Karpas-422 (cell line): ENCODE measurements around the gene WDR72. TPM values are rescaled to one million over a fixed set of nuclear protein-coding genes. Genes with fewer than 3 reads are reported as not detected.

ENCODE experiments used
- DNase-seq: peaks from one replicate; pipeline ENCODE4 v3.0.0-alpha.2; 2015
- H2AFZ ChIP-seq: fragments of 200-600 bp; sonication (generic); 2 replicates; pipeline ENCODE4 v1.6.1; 2014; ENCODE audit warnings: antibody characterized with exemption, low read length, mixed read lengths
- H3K27ac ChIP-seq: fragments of 200-600 bp; sonication (generic); 2 replicates; pipeline ENCODE4 v1.5.1; 2014; ENCODE audit warnings: mild to moderate bottlenecking, low read length, moderate library complexity
- H3K27me3 ChIP-seq: fragments of 200-600 bp; sonication (generic); 2 replicates; pipeline ENCODE4 v1.6.1; 2014; ENCODE audit warnings: low read length, mixed read lengths
- H3K36me3 ChIP-seq: fragments of 200-600 bp; sonication (generic); 2 replicates; pipeline ENCODE4 v1.6.1; 2014; ENCODE audit warnings: low read length, mixed read lengths; ENCODE audit not compliant: insufficient read depth
- H3K4me1 ChIP-seq: fragments of 200-600 bp; sonication (generic); 2 replicates; pipeline ENCODE4 v1.6.1; 2014; ENCODE audit warnings: mild to moderate bottlenecking, low read length, mixed read lengths
- H3K4me2 ChIP-seq: fragments of 200-600 bp; sonication (generic); 2 replicates; pipeline ENCODE4 v1.6.1; 2014; ENCODE audit warnings: low read length, low read depth, mild to moderate bottlenecking; ENCODE audit not compliant: poor library complexity, severe bottlenecking
- H3K4me3 ChIP-seq: fragments of 200-600 bp; sonication (generic); 2 replicates; pipeline ENCODE4 v1.5.1; 2014; ENCODE audit warnings: mild to moderate bottlenecking, antibody characterized with exemption, low read length, mixed read lengths
- H3K79me2 ChIP-seq: fragments of 200-600 bp; sonication (generic); 2 replicates; pipeline ENCODE4 v1.6.1; 2014; ENCODE audit warnings: mild to moderate bottlenecking, low read length, mixed read lengths
- H3K9ac ChIP-seq: fragments of 200-600 bp; sonication (generic); 2 replicates; pipeline ENCODE4 v1.6.0; 2014; ENCODE audit warnings: low read length
- H3K9me2 ChIP-seq: fragments of 200-600 bp; sonication (generic), shearing (Covaris generic); replicated peaks from 2 replicates; pipeline ENCODE4 v1.6.0; 2014; ENCODE audit warnings: mild to moderate bottlenecking, low read length, moderate library complexity; ENCODE audit not compliant: insufficient read depth
- H3K9me3 ChIP-seq: fragments of 300-700, 200-600 bp; sonication (generic); 2 replicates; pipeline ENCODE4 v1.6.1; 2014; ENCODE audit warnings: low read length, mixed read lengths
- H4K20me1 ChIP-seq: fragments of 200-600 bp; sonication (generic); 2 replicates; pipeline ENCODE4 v1.6.1; 2014; ENCODE audit warnings: mild to moderate bottlenecking, antibody characterized with exemption, low read length, low read depth; ENCODE audit not compliant: insufficient read depth
- small RNA-seq: library from RNA; depleted of rRNA; stranded (forward); fragments of <200 nt; gene quantifications from one replicate; pipeline ENCODE3, GENCODE V24; 2014
- total RNA-seq: library from RNA; depleted of rRNA; stranded (reverse); fragments of >200 nt; shearing (Covaris generic); gene quantifications from 2 replicates; pipeline ENCODE4 v1.2.3, GENCODE V29; 2014; ENCODE audit warnings: low replicate concordance; rRNA removed

The WDR72 gene
- total RNA-seq, 1 experiment from 2014 or later: not detected

DNA sequence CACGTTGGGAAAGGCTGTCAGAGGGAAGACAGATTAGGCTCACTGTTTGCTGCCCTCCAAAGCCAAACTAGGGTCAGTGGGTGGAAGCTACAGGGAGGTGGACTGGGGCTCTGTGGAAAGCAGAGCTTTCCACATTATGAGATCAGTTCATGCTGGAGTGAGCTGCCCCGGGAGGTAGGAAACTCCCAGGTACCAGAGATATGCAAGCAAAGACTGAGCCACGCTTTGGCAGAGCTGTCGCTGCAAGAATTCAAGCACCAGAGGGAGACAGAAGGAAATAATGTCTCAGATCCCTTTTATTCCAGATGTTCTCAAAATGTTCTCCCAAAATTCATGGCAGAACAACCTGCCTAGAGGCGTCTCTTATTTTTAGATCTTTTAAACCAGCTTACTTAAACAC, 286.6 kb downstream of the WDR72 start:
- DNase-seq: no peak
- H3K36me3 ChIP-seq: no peaks in the 10 kb centered on the region
- H3K4me2 ChIP-seq: no peak overlapping the region
- H3K9me3 ChIP-seq: no peaks in the 10 kb centered on the region
- H3K9ac ChIP-seq: no peak overlapping the region
- no peak overlapping the region for H3K27ac ChIP-seq
- H3K4me1 ChIP-seq: no peaks in the 10 kb centered on the region
- no peak overlapping the region for H3K4me3 ChIP-seq
- no peaks in the 10 kb centered on the region for H4K20me1 ChIP-seq
- no peaks in the 10 kb centered on the region for H3K27me3 ChIP-seq
- no peaks in the 10 kb centered on the region for H3K79me2 ChIP-seq
- no peak overlapping the region for H2AFZ ChIP-seq
- no peaks in the 10 kb centered on the region for H3K9me2 ChIP-seq

DNA sequence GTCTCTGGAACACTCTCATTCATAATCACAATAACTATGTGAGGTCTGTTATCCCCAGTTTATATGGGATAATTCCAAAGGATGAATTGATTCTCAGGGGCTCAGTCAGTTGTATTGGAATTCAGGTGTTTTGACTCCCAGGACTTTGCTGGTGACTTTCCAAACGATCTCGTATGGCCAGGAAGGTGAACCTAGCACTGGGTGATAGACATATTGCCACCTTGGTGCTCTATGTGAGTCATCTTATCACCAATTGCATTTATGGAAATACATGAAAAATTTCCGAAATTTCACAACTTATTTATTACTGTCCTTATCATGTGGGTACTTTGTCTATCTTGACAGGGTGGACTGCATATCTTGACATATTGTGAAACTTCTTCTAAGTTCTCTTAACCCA, 287.3 kb downstream of the WDR72 start:
- no peaks in the 10 kb centered on the region for H3K27me3 ChIP-seq
- no peaks in the 10 kb centered on the region for H3K9me2 ChIP-seq
- no peaks in the 10 kb centered on the region for H4K20me1 ChIP-seq
- H3K9ac ChIP-seq: no peak overlapping the region
- no peak overlapping the region for H3K4me3 ChIP-seq
- H3K27ac ChIP-seq: no peak overlapping the region
- no peak overlapping the region for H2AFZ ChIP-seq
- no peaks in the 10 kb centered on the region for H3K79me2 ChIP-seq
- no peaks in the 10 kb centered on the region for H3K36me3 ChIP-seq
- H3K9me3 ChIP-seq: no peaks in the 10 kb centered on the region
- H3K4me1 ChIP-seq: no peaks in the 10 kb centered on the region
- DNase-seq: no peak
- no peak overlapping the region for H3K4me2 ChIP-seq

GRCh38 chr15:53470743-53471142, 288.7 kb downstream of the WDR72 start:
- no peak overlapping the region for H2AFZ ChIP-seq
- no peaks in the 10 kb centered on the region for H3K36me3 ChIP-seq
- no peaks in the 10 kb centered on the region for H3K79me2 ChIP-seq
- H3K4me3 ChIP-seq: no peak overlapping the region
- H3K27ac ChIP-seq: no peak overlapping the region
- H3K4me2 ChIP-seq: no peak overlapping the region
- H3K4me1 ChIP-seq: no peaks in the 10 kb centered on the region
- no peaks in the 10 kb centered on the region for H3K9me2 ChIP-seq
- H4K20me1 ChIP-seq: no peaks in the 10 kb centered on the region
- H3K27me3 ChIP-seq: no peaks in the 10 kb centered on the region
- H3K9ac ChIP-seq: no peak overlapping the region
- no peak for DNase-seq
- no peaks in the 10 kb centered on the region for H3K9me3 ChIP-seq

DNA sequence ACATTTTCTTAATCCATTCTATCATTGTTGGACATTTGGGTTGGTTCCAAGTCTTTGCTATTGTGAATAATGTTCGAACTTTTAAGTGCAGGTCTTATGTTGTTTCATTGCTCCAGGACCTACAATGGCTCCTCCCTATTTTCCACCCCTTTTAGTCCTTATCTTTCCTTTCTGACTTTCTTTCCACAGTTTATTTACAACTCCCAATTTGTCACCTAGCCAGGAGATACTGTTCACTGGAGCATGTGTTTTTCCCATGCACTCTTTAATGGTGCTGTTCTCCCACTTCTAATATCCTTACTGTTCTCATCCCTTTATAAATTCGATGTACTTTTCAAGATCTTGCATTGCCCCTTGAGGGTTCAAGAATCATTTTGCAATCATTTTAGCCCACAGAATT, 290.0 kb downstream of the WDR72 start:
- Histone ChIP-seq H3K4me1 (no peaks in the 10 kb centered on the region), H3K79me2 (no peaks in the 10 kb centered on the region), H3K4me3 (no peak overlapping the region), H3K27ac (no peak overlapping the region), H3K9me2 (no peaks in the 10 kb centered on the region), H3K9ac (no peak overlapping the region), H3K9me3 (no peaks in the 10 kb centered on the region), H2AFZ (no peak overlapping the region), H3K36me3 (no peaks in the 10 kb centered on the region), H3K4me2 (no peak overlapping the region), H3K27me3 (no peaks in the 10 kb centered on the region), H4K20me1 (no peaks in the 10 kb centered on the region)
- DNase-seq: no peak

Small RNA genes within 50 kb of the gene (small RNA-seq; reads per million reads assigned to genes)
- gene RNU2-53P (not detected), gene RNU6-449P (not detected)

Other genes with a start within 250 kb of the WDR72 start
- not detected in 2 replicates for gene UNC13C, start 218.8 kb upstream of the WDR72 start, total RNA-seq